Fibroblast of villous mesenchyme (primary cell): ENCODE measurements around the gene UCP2. TPM values are rescaled to one million over a fixed set of nuclear protein-coding genes. Genes with fewer than 3 reads are reported as not detected.

Source experiments
- DNase-seq: peaks from one replicate; pipeline ENCODE4 v3.0.0-alpha.2; 2010; ENCODE audit warnings: low read depth
- H3K4me3 ChIP-seq: 2 replicates; pipeline ENCODE4 v1.5.1; 2011; ENCODE audit warnings: low read depth, mild to moderate bottlenecking, low read length
- CTCF ChIP-seq: IDR thresholded peaks from 2 replicates; pipeline ENCODE4 v1.5.1; 2012; ENCODE audit warnings: low read depth, mild to moderate bottlenecking, low read length; ENCODE audit not compliant: insufficient read depth
- total RNA-seq: library from RNA; depleted of rRNA; stranded (reverse); fragments of >200 nt; gene quantifications from 2 replicates; pipeline ENCODE4 v1.2.3, GENCODE V29; 2012

Gene UCP2
- total RNA-seq, 1 donor, result 2.6 TPM

DNA sequence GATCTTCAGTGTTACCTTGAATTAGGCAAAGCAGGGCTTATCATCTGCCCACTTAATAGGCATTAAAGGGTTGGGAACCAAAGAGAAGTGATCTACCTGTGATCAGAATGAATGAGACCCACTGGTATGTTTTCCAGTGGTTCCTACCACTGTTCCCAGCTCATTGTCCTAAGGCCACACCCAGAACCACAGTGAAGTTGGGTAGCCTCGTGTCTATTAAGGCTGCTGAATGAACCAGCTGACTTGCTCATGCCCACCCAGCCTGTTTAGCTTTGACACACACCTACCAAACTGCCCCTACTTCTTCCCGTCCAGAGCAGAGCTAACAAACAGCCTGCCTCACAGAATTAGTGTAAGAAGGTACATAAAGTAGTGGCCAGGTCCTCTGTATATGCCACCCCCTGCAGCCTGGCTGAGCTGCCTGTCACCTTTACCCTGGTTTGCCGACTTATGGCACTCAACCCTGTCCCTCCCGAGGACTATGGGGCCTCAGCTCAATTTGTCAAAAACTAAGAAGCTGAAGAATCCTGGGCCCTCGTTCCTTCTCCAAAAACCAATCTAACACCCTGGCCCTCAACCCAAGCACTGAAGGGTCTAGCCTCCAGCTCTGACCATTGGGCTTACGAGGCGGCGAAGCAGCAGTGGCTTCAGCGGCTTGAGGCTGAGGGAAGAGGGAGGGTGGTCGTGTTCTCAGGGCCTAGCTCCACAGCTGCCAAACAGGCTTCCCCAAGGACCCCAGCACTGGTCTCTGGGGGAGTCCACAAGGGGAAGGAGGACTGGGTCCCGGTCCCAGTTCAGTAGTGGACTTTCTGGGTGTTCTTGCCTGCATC lies 9.8 kb downstream of the UCP2 start:
- no peak for DNase-seq
- H3K4me3 ChIP-seq, result no peak overlapping the region
- TF ChIP-seq CTCF, result no peak

- no peak for DNase-seq
- no peak overlapping the region for H3K4me3 ChIP-seq
- no peak for TF ChIP-seq CTCF
These were observed 10.5 kb downstream of the UCP2 start for GRCh38 chr11:73972187-73972586.

- no peak for TF ChIP-seq CTCF
- no peak overlapping the region for H3K4me3 ChIP-seq
- no peak for DNase-seq
These were observed 11.4 kb downstream of the UCP2 start for GRCh38 chr11:73971175-73971719.

- no peak overlapping the region for H3K4me3 ChIP-seq
- TF ChIP-seq CTCF, result no peak
- no peak for DNase-seq
These were observed 12.4 kb downstream of the UCP2 start for GRCh38 chr11:73969991-73970800.

DNA sequence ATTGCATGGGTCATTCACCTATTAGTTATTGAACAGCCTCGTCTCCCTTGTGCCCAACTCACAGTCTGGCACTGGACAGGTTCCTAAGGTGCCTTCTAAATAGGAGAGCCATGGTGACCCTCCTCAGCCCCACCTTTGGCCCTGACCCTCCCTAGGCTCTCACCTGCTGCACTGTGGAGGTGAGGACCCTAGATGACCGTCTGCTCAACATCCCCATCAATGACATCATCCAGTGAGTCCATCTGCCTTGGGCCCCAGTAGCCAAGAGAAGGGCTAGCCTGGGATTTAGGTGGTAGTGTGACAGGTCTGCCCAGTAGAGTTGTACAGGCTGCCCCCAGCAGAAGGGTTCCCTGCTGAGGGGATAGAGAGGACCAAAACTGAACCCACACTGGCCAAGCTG lies 13.6 kb downstream of the UCP2 start:
- TF ChIP-seq CTCF, result no peak
- no peak overlapping the region for H3K4me3 ChIP-seq
- DNase-seq, result no peak

- H3K4me3 ChIP-seq, result no peak overlapping the region
- TF ChIP-seq CTCF, result no peak
- no peak for DNase-seq
These were observed 14.2 kb downstream of the UCP2 start for GRCh38 chr11:73968356-73968966.
